ENCODE measurements around the gene SAMSN1.

GRCh38 chr21:14527696-14528652 lies 18.1 kb downstream of the SAMSN1 start:
- no peak for TF ChIP-seq CTCF (IDR thresholded peaks at IDR 0.05)
- no peak for TF ChIP-seq POLR2A (IDR thresholded peaks at IDR 0.05)

Data from esophagus squamous epithelium (tissue), 4 donors.